Trophoblast cell (in vitro differentiated cells and primary cell): ENCODE results near the gene STOML1.

Experiments used
- DNase-seq, 2 donors: peaks; one replicate each; pipeline ENCODE4 v3.0.0-alpha.2; 2016
- H2AFZ ChIP-seq: 2 replicates; pipeline ENCODE4 v1.6.1; 2013; ENCODE audit warnings: low read length, moderate library complexity, mild to moderate bottlenecking; ENCODE audit not compliant: insufficient read depth, poor library complexity
- H2AK5ac ChIP-seq: 2 replicates; pipeline ENCODE4 v1.6.1; 2013; ENCODE audit warnings: mild to moderate bottlenecking, low read length
- H2BK120ac ChIP-seq: 2 replicates; pipeline ENCODE4 v1.6.1; 2013; ENCODE audit warnings: low read length, mild to moderate bottlenecking, moderate library complexity; ENCODE audit not compliant: insufficient read depth, poor library complexity
- H2BK12ac ChIP-seq: 2 replicates; pipeline ENCODE4 v1.6.1; 2013; ENCODE audit warnings: mild to moderate bottlenecking, low read length, moderate library complexity
- H2BK5ac ChIP-seq: 2 replicates; pipeline ENCODE4 v1.6.1; 2013; ENCODE audit warnings: low read length, low read depth, moderate library complexity, mild to moderate bottlenecking; ENCODE audit not compliant: poor library complexity
- H3K14ac ChIP-seq: 2 replicates; pipeline ENCODE4 v1.6.1; 2013; ENCODE audit warnings: mild to moderate bottlenecking, low read length
- H3K18ac ChIP-seq: 2 replicates; pipeline ENCODE4 v1.6.1; 2013; ENCODE audit warnings: mild to moderate bottlenecking, low read length
- H3K23ac ChIP-seq: 2 replicates; pipeline ENCODE4 v1.6.1; 2013; ENCODE audit warnings: low read length
- H3K27ac ChIP-seq: 2 replicates; pipeline ENCODE4 v1.5.1; 2013; ENCODE audit warnings: low read depth, mild to moderate bottlenecking, inconsistent platforms, low read length, moderate library complexity
- H3K27me3 ChIP-seq: 2 replicates; pipeline ENCODE4 v1.6.1; 2013; ENCODE audit warnings: inconsistent platforms, mild to moderate bottlenecking, low read length, moderate library complexity; ENCODE audit not compliant: insufficient read depth
- H3K36me3 ChIP-seq, 2 experiments: 1 replicate in 1 of 2; 2 replicates in 1 of 2; pipeline ENCODE4 v1.6.1; 2013; ENCODE audit warnings: low read length in 2 of 2, mild to moderate bottlenecking in 2 of 2, moderate library complexity in 1 of 2; ENCODE audit not compliant: insufficient read depth in 2 of 2, control insufficient read depth in 1 of 2
- H3K4ac ChIP-seq: 2 replicates; pipeline ENCODE4 v1.6.1; 2013; ENCODE audit warnings: low read depth, mild to moderate bottlenecking, low read length, moderate library complexity
- H3K4me1 ChIP-seq, 2 experiments: 1 replicate in 1 of 2; 2 replicates in 1 of 2; pipeline ENCODE4 v1.6.1; 2013; ENCODE audit warnings: low read length in 2 of 2, mild to moderate bottlenecking in 2 of 2, moderate library complexity in 1 of 2; ENCODE audit not compliant: insufficient read depth in 2 of 2, control insufficient read depth in 1 of 2
- H3K4me2 ChIP-seq: 2 replicates; pipeline ENCODE4 v1.6.1; 2013; ENCODE audit warnings: inconsistent platforms, mild to moderate bottlenecking, low read length, moderate library complexity
- H3K4me3 ChIP-seq: 2 replicates; pipeline ENCODE4 v1.5.1; 2013; ENCODE audit warnings: mild to moderate bottlenecking, low read depth, low read length, inconsistent platforms
- H3K79me1 ChIP-seq: one replicate; pipeline ENCODE4 v1.6.1; 2013; ENCODE audit warnings: low read length
- H3K79me2 ChIP-seq: 2 replicates; pipeline ENCODE4 v1.6.1; 2013; ENCODE audit warnings: low read length, mild to moderate bottlenecking; ENCODE audit not compliant: control insufficient read depth, insufficient read depth, poor library complexity
- H3K9ac ChIP-seq: 2 replicates; pipeline ENCODE4 v1.6.1; 2013; ENCODE audit warnings: mild to moderate bottlenecking, low read length
- H3K9me3 ChIP-seq: 2 replicates; pipeline ENCODE4 v1.6.1; 2013; ENCODE audit warnings: low read depth, mild to moderate bottlenecking, control low read depth, inconsistent platforms, low read length; ENCODE audit not compliant: insufficient read depth
- H4K12ac ChIP-seq: 2 replicates; pipeline ENCODE4 v1.6.1; 2013; ENCODE audit warnings: low read depth, mild to moderate bottlenecking, low read length, moderate library complexity
- H4K8ac ChIP-seq: 2 replicates; pipeline ENCODE4 v1.6.1; 2013; ENCODE audit warnings: low read depth, mild to moderate bottlenecking, low read length, moderate library complexity
- H4K91ac ChIP-seq: one replicate; pipeline ENCODE4 v1.6.1; 2013; ENCODE audit warnings: low read depth, mild to moderate bottlenecking, low read length, moderate library complexity
- WGBS: extraction: QIAGEN DNeasy Blood & Tissue Kit; methylation state at CpG from one replicate; pipeline ENCODE4 v1.1.7; 2013; ENCODE audit warnings: missing lambda C conversion rate; ENCODE audit not compliant: insufficient read length, insufficient coverage; ENCODE audit errors: extremely low coverage; 5-methylcytosine and 5-hydroxymethylcytosine counted together

The STOML1 gene

GRCh38 chr15:74022706-74023470 is 30.8 kb upstream of the STOML1 start:
- no peak for DNase-seq
- WGBS, result no CpG with 5 or more reads among the region's 66 CpGs
- no peak overlapping the region for H3K23ac ChIP-seq

GRCh38 chr15:74019734-74020133 is 27.6 kb upstream of the STOML1 start:
- Histone ChIP-seq H3K36me3 (peaks cover 12 to 21% of the 10 kb centered on the region in 2 experiments), H4K8ac (no peak overlapping the region), H3K14ac (no peak overlapping the region), H3K4me2 (no peak overlapping the region), H2BK120ac (no peak overlapping the region), H3K9me3 (peaks cover 2% of the 10 kb centered on the region), H3K4me1 (peaks cover 0 to 2% of the 10 kb centered on the region in 2 experiments), H3K18ac (no peak overlapping the region), H3K79me2 (no peaks in the 10 kb centered on the region), H3K27me3 (no peaks in the 10 kb centered on the region), H4K91ac (no peak overlapping the region), H2BK5ac (no peak overlapping the region), H2BK12ac (no peak overlapping the region), H4K12ac (no peak overlapping the region), H3K4ac (no peak overlapping the region), H3K23ac (no peak overlapping the region), H3K27ac (no peak overlapping the region), H3K9ac (no peak overlapping the region), H3K4me3 (no peak overlapping the region), H2AK5ac (no peak overlapping the region), H2AFZ (no peak overlapping the region), H3K79me1 (no peaks in the 10 kb centered on the region)
- WGBS, result no CpG with 5 or more reads among the region's 2 CpGs
- no peak for DNase-seq

More at GRCh38 chr15:74022706-74023470, 30.8 kb upstream of the STOML1 start:
- Histone ChIP-seq H3K18ac (no peak overlapping the region), H3K4me2 (no peak overlapping the region), H3K4me3 (no peak overlapping the region), H2AK5ac (no peak overlapping the region), H3K9me3 (peaks cover 2% of the 10 kb centered on the region), H4K12ac (no peak overlapping the region), H3K36me3 (peaks cover 17 to 35% of the 10 kb centered on the region in 2 experiments), H4K8ac (no peak overlapping the region), H3K79me2 (no peaks in the 10 kb centered on the region), H2BK120ac (no peak overlapping the region), H3K14ac (no peak overlapping the region), H3K4me1 (peaks cover 0 to 4% of the 10 kb centered on the region in 2 experiments), H2BK5ac (no peak overlapping the region), H4K91ac (no peak overlapping the region), H2AFZ (no peak overlapping the region), H3K4ac (no peak overlapping the region), H2BK12ac (no peak overlapping the region), H3K9ac (no peak overlapping the region), H3K79me1 (no peaks in the 10 kb centered on the region), H3K27me3 (no peaks in the 10 kb centered on the region), H3K27ac (no peak overlapping the region)

- Histone ChIP-seq H4K12ac (no peak overlapping the region), H4K91ac (no peak overlapping the region), H3K79me2 (no peaks in the 10 kb centered on the region), H3K4me1 (no peaks in the 10 kb centered on the region), H3K23ac (no peak overlapping the region), H3K79me1 (no peaks in the 10 kb centered on the region), H3K4me3 (no peak overlapping the region), H3K9me3 (no peaks in the 10 kb centered on the region), H3K27ac (no peak overlapping the region), H2AFZ (no peak overlapping the region), H4K8ac (no peak overlapping the region), H3K4me2 (no peak overlapping the region), H3K4ac (no peak overlapping the region), H3K9ac (no peak overlapping the region), H3K18ac (no peak overlapping the region), H3K14ac (no peak overlapping the region), H3K36me3 (peaks cover 0 to 2% of the 10 kb centered on the region in 2 experiments), H3K27me3 (no peaks in the 10 kb centered on the region), H2AK5ac (no peak overlapping the region), H2BK5ac (no peak overlapping the region), H2BK120ac (no peak overlapping the region), H2BK12ac (no peak overlapping the region)
- WGBS, result no CpG with 5 or more reads among the region's 2 CpGs
- DNase-seq, result no peak
Measured at GRCh38 chr15:74013374-74013894, 21.3 kb upstream of the STOML1 start.

- H3K9me3 ChIP-seq, result no peaks in the 10 kb centered on the region
- H2BK120ac ChIP-seq, result no peak overlapping the region
- DNase-seq, result no peak
- no peak overlapping the region for H4K91ac ChIP-seq
- H3K4me1 ChIP-seq, result peaks cover 1 to 4% of the 10 kb centered on the region in 2 experiments
- peaks cover 1 to 4% of the 10 kb centered on the region in 2 experiments for H3K36me3 ChIP-seq
- H3K14ac ChIP-seq, result no peak overlapping the region
- no peak overlapping the region for H4K8ac ChIP-seq
- no peak overlapping the region for H4K12ac ChIP-seq
- no peaks in the 10 kb centered on the region for H3K79me1 ChIP-seq
- H2BK12ac ChIP-seq, result no peak overlapping the region
- H3K4ac ChIP-seq, result no peak overlapping the region
- H3K4me3 ChIP-seq, result no peak overlapping the region
- WGBS, result no CpG with 5 or more reads among the region's 2 CpGs
- H3K23ac ChIP-seq, result no peak overlapping the region
- H3K79me2 ChIP-seq, result peaks cover under 1% of the 10 kb centered on the region
- no peak overlapping the region for H3K18ac ChIP-seq
- H2AK5ac ChIP-seq, result no peak overlapping the region
- H3K27ac ChIP-seq, result no peak overlapping the region
- H2BK5ac ChIP-seq, result no peak overlapping the region
- H3K27me3 ChIP-seq, result no peaks in the 10 kb centered on the region
- no peak overlapping the region for H3K9ac ChIP-seq
- no peak overlapping the region for H3K4me2 ChIP-seq
- no peak overlapping the region for H2AFZ ChIP-seq
Measured at GRCh38 chr15:74011610-74012009, 19.5 kb upstream of the STOML1 start.
